Liver (tissue), 9 donors: ENCODE results near the gene PRC1. TPM values are rescaled to one million over a fixed set of nuclear protein-coding genes. Genes with fewer than 3 reads are reported as not detected.
A peak's percentile ranks its signal among the peaks of the same experiment; 100 is the strongest.

ENCODE experiments used
- DNase-seq: peaks from one replicate; pipeline ENCODE4 v3.0.0-alpha.2; 2017; ENCODE audit warnings: low spot score
- H3K27ac ChIP-seq, 2 donors: one replicate each; pipeline ENCODE4 v1.7.0; 2013; ENCODE audit warnings: inconsistent platforms in 2 of 2, low read length in 2 of 2, control low read depth in 1 of 2, low read depth in 1 of 2, mild to moderate bottlenecking in 1 of 2
- H3K27me3 ChIP-seq, 4 donors: one replicate each; pipeline versions ENCODE4 v1.6.1 to v1.7.0; 2013; ENCODE audit warnings: low read length in 3 of 4, inconsistent platforms in 1 of 4, mild to moderate bottlenecking in 1 of 4, moderate library complexity in 1 of 4; ENCODE audit not compliant: control insufficient read depth in 4 of 4, insufficient read depth in 4 of 4
- H3K36me3 ChIP-seq, 4 donors: one replicate each; pipeline versions ENCODE4 v1.6.1 to v1.7.0; 2013; ENCODE audit warnings: low read length in 3 of 4, mild to moderate bottlenecking in 3 of 4, low read depth in 1 of 4, moderate library complexity in 1 of 4; ENCODE audit not compliant: control insufficient read depth in 4 of 4, insufficient read depth in 3 of 4
- H3K4me1 ChIP-seq, 4 donors: one replicate each; pipeline versions ENCODE4 v1.6.1 to v1.7.0; 2013; ENCODE audit warnings: low read length in 3 of 4, mild to moderate bottlenecking in 3 of 4, moderate library complexity in 1 of 4; ENCODE audit not compliant: control insufficient read depth in 4 of 4, insufficient read depth in 4 of 4
- H3K4me3 ChIP-seq, 3 donors: one replicate each; pipeline versions ENCODE4 v1.6.1 to v1.7.0; 2013; ENCODE audit warnings: low read length in 3 of 3, control low read depth in 1 of 3, low read depth in 1 of 3, mild to moderate bottlenecking in 1 of 3
- H3K9ac ChIP-seq, 2 donors: one replicate each; pipeline ENCODE4 v1.7.0; 2013; ENCODE audit warnings: low read length in 2 of 2, mild to moderate bottlenecking in 2 of 2, moderate library complexity in 2 of 2, control low read depth in 1 of 2, low read depth in 1 of 2
- H3K9me3 ChIP-seq, 4 donors: one replicate each; pipeline versions ENCODE4 v1.6.1 to v1.7.0; 2013; ENCODE audit warnings: low read length in 3 of 4; ENCODE audit not compliant: control insufficient read depth in 4 of 4
- EGR1 ChIP-seq, 2 donors: IDR thresholded peaks; 2 replicates each; pipeline ENCODE4 v1.6.1; 2016 to 2018; ENCODE audit warnings: antibody characterized with exemption in 2 of 2, low read depth in 2 of 2
- FOXA1 ChIP-seq: IDR thresholded peaks from 2 replicates; pipeline ENCODE4 v1.6.1; 2016; ENCODE audit warnings: antibody characterized with exemption
- FOXA2 ChIP-seq: IDR thresholded peaks from 2 replicates; pipeline ENCODE4 v1.6.1; 2016; ENCODE audit warnings: antibody characterized with exemption
- GABPA ChIP-seq, 2 donors: IDR thresholded peaks in 1 of 2; conservative IDR thresholded peaks in 1 of 2; 2 replicates each; pipeline ENCODE4 v1.6.1; 2016; ENCODE audit warnings: antibody characterized with exemption in 2 of 2, mild to moderate bottlenecking in 1 of 2, moderate library complexity in 1 of 2
- HNF4A ChIP-seq, 2 donors: conservative IDR thresholded peaks; 2 replicates each; pipeline ENCODE4 v1.6.1; 2016; ENCODE audit warnings: antibody characterized with exemption in 2 of 2, mild to moderate bottlenecking in 2 of 2
- HNF4G ChIP-seq: IDR thresholded peaks from 2 replicates; pipeline ENCODE4 v1.6.1; 2016; ENCODE audit warnings: antibody characterized with exemption
- JUND ChIP-seq, 2 donors: IDR thresholded peaks; 2 replicates each; pipeline ENCODE4 v1.6.1; 2016; ENCODE audit warnings: antibody characterized with exemption in 2 of 2
- NR2F2 ChIP-seq: IDR thresholded peaks from 2 replicates; pipeline ENCODE4 v1.6.1; 2016; ENCODE audit warnings: antibody characterized with exemption
- RAD21 ChIP-seq, 2 donors: IDR thresholded peaks; 2 replicates each; pipeline ENCODE4 v1.6.1; 2016; ENCODE audit warnings: antibody characterized with exemption in 2 of 2, mild to moderate bottlenecking in 2 of 2
- RXRA ChIP-seq, 2 donors: IDR thresholded peaks; 2 replicates each; pipeline ENCODE4 v1.6.1; 2017 to 2018; ENCODE audit warnings: antibody characterized with exemption in 2 of 2, mild to moderate bottlenecking in 1 of 2
- SP1 ChIP-seq: IDR thresholded peaks from 2 replicates; pipeline ENCODE4 v1.6.1; 2018; ENCODE audit warnings: antibody characterized with exemption, mild to moderate bottlenecking
- YY1 ChIP-seq: IDR thresholded peaks from 2 replicates; pipeline ENCODE4 v1.6.1; 2016; ENCODE audit warnings: antibody characterized with exemption, mild to moderate bottlenecking
- WGBS: extraction: QIAGEN DNeasy Blood & Tissue Kit; methylation state at CpG from one replicate; pipeline ENCODE4 v1.1.7; 2013; 5-methylcytosine and 5-hydroxymethylcytosine counted together
- polyA plus RNA-seq, 2 donors: library from polyadenylated mRNA; stranded (reverse) in 1 of 2; unstranded in 1 of 2; fragments of 200-250 nt in 1 of 2; fragments of >200 nt in 1 of 2; fragmentation: Nextera tagmentation in 1 of 2; extraction: Ambion mirVana in 1 of 2; gene quantifications; one replicate each; pipeline versions ENCODE4 v1.2.1 to v1.2.3, GENCODE V29; 2013 to 2015
- total RNA-seq, 2 donors: library from RNA; depleted of rRNA; stranded (reverse); fragments of >200 nt; gene quantifications; one replicate each; pipeline ENCODE4 v1.2.3, GENCODE V29; 2014
- TF ChIP-seq, protein P1 (sequence below): IDR thresholded peaks from 2 replicates; pipeline ENCODE4 v1.6.1; 2016; ENCODE audit warnings: antibody characterized with exemption
- TF ChIP-seq, protein P2 (sequence below): IDR thresholded peaks from 2 replicates; pipeline ENCODE4 v1.6.1; 2016; ENCODE audit warnings: antibody characterized with exemption
- TF ChIP-seq, protein P3 (sequence below): IDR thresholded peaks from 2 replicates; pipeline ENCODE4 v1.6.1; 2016; ENCODE audit warnings: antibody characterized with exemption, mild to moderate bottlenecking
- TF ChIP-seq, protein P4 (sequence below): fragments of 150-350 bp; IDR thresholded peaks from 2 replicates; pipeline ENCODE4 v1.5.1; 2017; ENCODE audit warnings: improper control_type of control experiment, low read depth, low read length; ENCODE audit not compliant: missing input control
- donor health status: healthy.
- donor health status: healthy.
- donor health status: healthy.
- donor health status: healthy.
- donor health status: healthy.

PRC1 gene
- total and polyA plus RNA-seq, 4 donors = 2.1 to 128 (median 5.6) TPM

DNA sequence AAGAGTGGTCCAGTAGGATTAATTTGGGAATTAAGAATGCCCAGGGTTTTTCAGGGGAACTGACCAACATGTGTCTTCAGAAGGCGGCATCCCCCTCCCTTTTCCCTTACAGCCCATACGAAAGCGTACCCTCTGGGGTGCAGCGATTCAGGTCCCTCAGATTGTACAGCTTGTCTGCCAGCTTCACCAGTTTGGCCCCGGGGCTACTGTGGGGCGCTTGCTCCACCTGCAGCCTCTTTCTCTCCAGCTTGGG, 62.8 kb downstream of the PRC1 start:
- WGBS = 27% methylated on average over 6 of the region's 6 CpGs
- Histone ChIP-seq H3K27me3 (no peaks in the 10 kb centered on the region), H3K4me3 (peak overlapping the region; percentile 74 to 88 (median 86)), H3K27ac (peak overlapping the region; percentile 93 to 94), H3K9ac (peak overlapping the region; percentile 45 to 91), H3K4me1 (peaks cover 2 to 51% (median 32%) of the 10 kb centered on the region in 4 donors), H3K36me3 (no peaks in the 10 kb centered on the region), H3K9me3 (no peaks in the 10 kb centered on the region)
- TF ChIP-seq HNF4A (conservative IDR thresholded peaks at IDR 0.05) = no peak
- no peak for TF ChIP-seq FOXA1
- no peak for DNase-seq

DNA sequence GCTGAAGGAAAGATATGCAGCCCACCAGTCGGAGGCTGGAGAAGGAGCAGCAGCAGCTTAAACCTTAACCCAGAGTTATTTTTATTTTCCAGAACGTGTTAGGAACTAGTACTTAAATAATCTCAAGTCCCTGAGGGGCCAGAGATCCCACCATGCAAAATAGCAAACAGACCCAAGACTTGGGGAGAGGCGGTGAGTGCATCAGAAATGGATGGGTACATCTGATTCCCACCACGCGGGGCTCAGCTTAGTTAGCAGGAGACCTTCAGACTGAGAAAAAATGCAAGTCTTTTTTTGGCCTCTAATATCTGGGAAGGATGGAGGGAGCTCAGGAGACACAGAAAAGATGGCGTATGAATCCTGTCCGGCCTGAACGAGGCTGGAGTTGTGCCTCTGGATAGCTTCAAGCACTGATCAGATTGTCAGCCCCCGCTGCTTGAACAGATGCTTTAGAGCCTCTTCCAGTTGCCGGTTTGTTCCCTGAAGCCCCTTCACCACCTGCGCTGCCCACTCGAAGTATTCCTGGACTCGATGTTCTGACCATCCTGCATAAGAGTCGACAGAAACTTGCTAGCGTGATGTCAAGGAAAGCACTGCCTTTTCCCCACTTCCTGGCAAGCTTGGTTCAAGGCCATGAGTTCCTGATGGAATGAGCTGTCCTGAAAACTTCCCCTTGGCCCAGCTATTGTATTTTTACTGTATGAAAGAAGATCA, 63.3 kb downstream of the PRC1 start:
- H3K4me3 ChIP-seq = peak overlapping the region; percentile 47 to 86 (median 55)
- no peaks in the 10 kb centered on the region for H3K36me3 ChIP-seq
- H3K9ac ChIP-seq = peak overlapping the region; percentile 51 to 97
- H3K27ac ChIP-seq = peak overlapping the region; percentile 93 to 94
- H3K27me3 ChIP-seq = no peaks in the 10 kb centered on the region
- no peaks in the 10 kb centered on the region for H3K9me3 ChIP-seq
- WGBS = 76% methylated on average over 15 of the region's 15 CpGs
- peaks cover 2 to 48% (median 29%) of the 10 kb centered on the region in 4 donors for H3K4me1 ChIP-seq
- TF ChIP-seq HNF4G = no peak
- TF ChIP-seq FOXA2 = no peak
- TF ChIP-seq RXRA (IDR thresholded peaks at IDR 0.05) = no peak
- TF ChIP-seq YY1 = no peak
- TF ChIP-seq, protein P1, sequence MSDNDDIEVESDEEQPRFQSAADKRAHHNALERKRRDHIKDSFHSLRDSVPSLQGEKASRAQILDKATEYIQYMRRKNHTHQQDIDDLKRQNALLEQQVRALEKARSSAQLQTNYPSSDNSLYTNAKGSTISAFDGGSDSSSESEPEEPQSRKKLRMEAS = no peak
- TF ChIP-seq FOXA1 = no peak
- TF ChIP-seq, protein P2, sequence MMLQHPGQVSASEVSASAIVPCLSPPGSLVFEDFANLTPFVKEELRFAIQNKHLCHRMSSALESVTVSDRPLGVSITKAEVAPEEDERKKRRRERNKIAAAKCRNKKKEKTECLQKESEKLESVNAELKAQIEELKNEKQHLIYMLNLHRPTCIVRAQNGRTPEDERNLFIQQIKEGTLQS = no peak
- TF ChIP-seq RAD21 (IDR thresholded peaks at IDR 0.05) = no peak
- TF ChIP-seq, protein P3, sequence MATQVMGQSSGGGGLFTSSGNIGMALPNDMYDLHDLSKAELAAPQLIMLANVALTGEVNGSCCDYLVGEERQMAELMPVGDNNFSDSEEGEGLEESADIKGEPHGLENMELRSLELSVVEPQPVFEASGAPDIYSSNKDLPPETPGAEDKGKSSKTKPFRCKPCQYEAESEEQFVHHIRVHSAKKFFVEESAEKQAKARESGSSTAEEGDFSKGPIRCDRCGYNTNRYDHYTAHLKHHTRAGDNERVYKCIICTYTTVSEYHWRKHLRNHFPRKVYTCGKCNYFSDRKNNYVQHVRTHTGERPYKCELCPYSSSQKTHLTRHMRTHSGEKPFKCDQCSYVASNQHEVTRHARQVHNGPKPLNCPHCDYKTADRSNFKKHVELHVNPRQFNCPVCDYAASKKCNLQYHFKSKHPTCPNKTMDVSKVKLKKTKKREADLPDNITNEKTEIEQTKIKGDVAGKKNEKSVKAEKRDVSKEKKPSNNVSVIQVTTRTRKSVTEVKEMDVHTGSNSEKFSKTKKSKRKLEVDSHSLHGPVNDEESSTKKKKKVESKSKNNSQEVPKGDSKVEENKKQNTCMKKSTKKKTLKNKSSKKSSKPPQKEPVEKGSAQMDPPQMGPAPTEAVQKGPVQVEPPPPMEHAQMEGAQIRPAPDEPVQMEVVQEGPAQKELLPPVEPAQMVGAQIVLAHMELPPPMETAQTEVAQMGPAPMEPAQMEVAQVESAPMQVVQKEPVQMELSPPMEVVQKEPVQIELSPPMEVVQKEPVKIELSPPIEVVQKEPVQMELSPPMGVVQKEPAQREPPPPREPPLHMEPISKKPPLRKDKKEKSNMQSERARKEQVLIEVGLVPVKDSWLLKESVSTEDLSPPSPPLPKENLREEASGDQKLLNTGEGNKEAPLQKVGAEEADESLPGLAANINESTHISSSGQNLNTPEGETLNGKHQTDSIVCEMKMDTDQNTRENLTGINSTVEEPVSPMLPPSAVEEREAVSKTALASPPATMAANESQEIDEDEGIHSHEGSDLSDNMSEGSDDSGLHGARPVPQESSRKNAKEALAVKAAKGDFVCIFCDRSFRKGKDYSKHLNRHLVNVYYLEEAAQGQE = no peak
- TF ChIP-seq NR2F2 = no peak
- TF ChIP-seq GABPA (IDR thresholded peaks at IDR 0.05 in 1 of 2, conservative IDR thresholded peaks at IDR 0.05 in 1 of 2) = no peak
- TF ChIP-seq, protein P4, sequence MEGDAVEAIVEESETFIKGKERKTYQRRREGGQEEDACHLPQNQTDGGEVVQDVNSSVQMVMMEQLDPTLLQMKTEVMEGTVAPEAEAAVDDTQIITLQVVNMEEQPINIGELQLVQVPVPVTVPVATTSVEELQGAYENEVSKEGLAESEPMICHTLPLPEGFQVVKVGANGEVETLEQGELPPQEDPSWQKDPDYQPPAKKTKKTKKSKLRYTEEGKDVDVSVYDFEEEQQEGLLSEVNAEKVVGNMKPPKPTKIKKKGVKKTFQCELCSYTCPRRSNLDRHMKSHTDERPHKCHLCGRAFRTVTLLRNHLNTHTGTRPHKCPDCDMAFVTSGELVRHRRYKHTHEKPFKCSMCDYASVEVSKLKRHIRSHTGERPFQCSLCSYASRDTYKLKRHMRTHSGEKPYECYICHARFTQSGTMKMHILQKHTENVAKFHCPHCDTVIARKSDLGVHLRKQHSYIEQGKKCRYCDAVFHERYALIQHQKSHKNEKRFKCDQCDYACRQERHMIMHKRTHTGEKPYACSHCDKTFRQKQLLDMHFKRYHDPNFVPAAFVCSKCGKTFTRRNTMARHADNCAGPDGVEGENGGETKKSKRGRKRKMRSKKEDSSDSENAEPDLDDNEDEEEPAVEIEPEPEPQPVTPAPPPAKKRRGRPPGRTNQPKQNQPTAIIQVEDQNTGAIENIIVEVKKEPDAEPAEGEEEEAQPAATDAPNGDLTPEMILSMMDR = no peak
- TF ChIP-seq EGR1 (IDR thresholded peaks at IDR 0.05; ENCODE audit: low read depth in 2 of 2) = no peak
- no peak for TF ChIP-seq HNF4A (conservative IDR thresholded peaks at IDR 0.05)
- no peak for TF ChIP-seq JUND (IDR thresholded peaks at IDR 0.05)
- no peak for TF ChIP-seq SP1
- no peak for DNase-seq
